Left lobe of liver (tissue), 2 donors: ENCODE data around the gene GRHL1. TPM values are rescaled to one million over a fixed set of nuclear protein-coding genes. Genes with fewer than 3 reads are reported as not detected.

Experiments
- ATAC-seq: fragments of 200-7000 bp; cut with Tn5 transposase; one replicate; pipeline ENCODE4 v1.9.1; 2020; ENCODE audit warnings: mild to moderate bottlenecking, moderate library complexity
- DNase-seq: peaks from one replicate; pipeline ENCODE4 v3.0.0-alpha.2; 2020; ENCODE audit warnings: low spot score
- total RNA-seq: library from RNA; stranded (reverse); gene quantifications from one replicate; pipeline ENCODE4 v1.2.1, GENCODE V29; 2021
- donor health status: DM: no; HTN: no; CAD: no; lungs with moderate emphysema.
- donor health status: DM: no; HTN: yes; CAD: no.

GRHL1 gene
- total RNA-seq, 1 donor from 2014 or later: 4.7 TPM

- ATAC-seq (peak; percentile 63), DNase-seq (no peak)
These were observed 20.4 kb downstream of the GRHL1 start for GRCh38 chr2:9971890-9972289.

DNA sequence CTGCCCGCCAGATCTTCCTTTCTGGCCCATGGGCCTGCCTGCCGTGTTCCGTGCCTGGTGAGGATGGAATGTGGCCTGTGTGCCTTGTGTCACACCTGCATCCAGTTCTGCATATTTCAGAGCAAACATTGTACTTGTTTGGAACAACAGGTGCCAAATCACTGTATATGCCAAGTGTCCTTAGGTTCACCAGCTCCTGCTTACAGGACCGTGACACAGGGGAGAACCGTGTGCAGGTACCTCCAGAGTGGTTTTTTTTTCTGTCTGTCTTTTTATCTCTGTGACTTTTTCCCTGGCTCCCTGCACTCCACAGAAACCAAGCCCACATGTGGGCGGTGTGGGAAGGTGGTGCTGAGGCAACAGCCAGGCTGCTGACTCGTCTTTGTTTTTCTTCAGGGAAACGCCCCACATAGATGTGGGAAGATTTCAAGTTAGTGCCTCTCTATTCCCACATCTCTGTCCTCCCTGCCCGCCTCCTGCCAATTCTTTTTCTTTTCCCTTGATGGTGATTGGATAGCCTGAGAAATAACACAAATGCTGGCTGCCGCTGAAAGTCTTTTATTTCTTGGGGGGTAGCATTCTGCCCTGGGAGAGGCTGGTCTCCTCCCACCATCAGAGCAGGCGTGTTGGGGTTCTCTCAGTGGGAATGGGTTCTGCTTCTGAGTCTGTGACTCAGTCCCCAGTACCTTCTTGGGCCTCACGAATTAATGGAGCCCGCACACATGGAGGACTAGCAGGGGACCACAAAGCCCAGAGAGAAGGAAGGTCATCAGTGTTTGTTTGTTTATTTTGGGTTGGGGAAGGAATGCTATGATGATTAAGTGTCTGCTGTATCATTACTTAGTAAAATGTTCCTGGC, 21.4 kb downstream of the GRHL1 start:
- ATAC-seq (peak; percentile 33), DNase-seq (peak; percentile 27)

- peak; percentile 16 for DNase-seq
- no peak for ATAC-seq
These were observed 22.2 kb downstream of the GRHL1 start for GRCh38 chr2:9973690-9974089.

DNA sequence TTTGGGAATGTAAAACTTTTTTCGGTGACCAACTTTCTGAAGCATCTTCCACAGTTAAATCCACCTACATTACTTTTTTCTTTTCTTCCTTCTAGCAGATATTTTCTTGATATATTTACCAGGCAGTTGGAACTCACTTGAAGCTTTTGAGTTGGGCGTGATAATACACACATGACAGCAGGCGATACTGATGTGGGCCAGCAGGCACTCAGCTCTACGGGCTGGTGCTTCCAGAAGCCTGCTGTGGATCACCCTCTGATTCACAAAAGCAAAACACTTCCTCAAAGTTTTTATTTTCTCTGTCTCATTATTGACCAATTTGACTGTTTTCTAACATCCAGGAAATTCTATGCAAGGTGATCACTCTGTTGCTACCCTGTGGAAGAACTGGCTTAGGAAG, 22.9 kb downstream of the GRHL1 start:
- DNase-seq: peak; percentile 3
- ATAC-seq: no peak

DNA sequence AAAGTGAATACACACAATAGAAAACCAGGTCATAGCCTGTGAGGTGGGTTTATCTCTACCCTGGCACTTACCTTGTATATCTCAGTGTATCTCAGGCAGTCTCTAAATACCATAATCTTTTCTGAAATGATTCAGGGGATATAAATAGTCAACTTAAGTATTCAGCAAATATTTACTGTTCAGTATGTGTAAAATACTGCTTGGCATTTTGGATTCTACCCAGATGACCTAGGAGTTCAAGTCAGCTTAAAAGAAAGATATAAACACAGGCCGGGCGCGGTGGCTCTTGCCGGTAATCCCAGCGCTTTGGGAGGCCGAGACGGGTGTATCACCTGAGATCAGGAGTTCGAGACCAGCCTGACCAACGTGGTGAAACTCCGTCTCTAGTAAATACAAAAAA, 23.8 kb downstream of the GRHL1 start:
- DNase-seq: no peak
- ATAC-seq: no peak

DNA sequence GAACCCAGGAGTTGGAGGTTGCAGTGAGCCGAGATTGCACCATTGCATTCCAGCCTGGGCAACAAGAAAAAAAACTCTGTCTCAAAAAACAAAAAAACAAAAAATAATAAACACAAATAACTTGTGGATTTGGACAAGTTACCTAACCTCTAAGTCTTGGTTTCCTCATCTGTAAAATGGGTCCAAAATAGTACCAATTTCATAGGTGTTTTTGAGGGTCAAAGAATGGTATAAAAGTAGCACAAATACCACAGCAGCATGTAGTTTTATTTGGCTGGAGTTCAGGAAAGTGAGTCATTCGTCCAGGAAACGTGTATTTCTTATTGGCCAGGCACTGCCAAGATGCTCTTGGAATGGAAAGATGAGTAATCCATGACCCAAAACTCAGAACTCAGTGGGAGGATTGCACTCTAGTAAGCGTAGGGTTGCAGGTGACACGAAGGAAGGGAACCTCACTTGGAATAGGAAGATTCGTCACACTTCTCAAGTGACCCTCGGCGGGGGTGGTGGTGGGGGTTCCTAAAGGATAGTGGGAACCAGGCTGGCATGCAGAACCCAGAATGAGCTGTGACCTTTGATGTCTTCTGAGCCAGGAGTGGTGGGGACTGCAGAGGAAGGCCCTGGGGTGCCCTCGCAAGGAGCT, 24.4 kb downstream of the GRHL1 start:
- ATAC-seq: no peak
- no peak for DNase-seq

DNA sequence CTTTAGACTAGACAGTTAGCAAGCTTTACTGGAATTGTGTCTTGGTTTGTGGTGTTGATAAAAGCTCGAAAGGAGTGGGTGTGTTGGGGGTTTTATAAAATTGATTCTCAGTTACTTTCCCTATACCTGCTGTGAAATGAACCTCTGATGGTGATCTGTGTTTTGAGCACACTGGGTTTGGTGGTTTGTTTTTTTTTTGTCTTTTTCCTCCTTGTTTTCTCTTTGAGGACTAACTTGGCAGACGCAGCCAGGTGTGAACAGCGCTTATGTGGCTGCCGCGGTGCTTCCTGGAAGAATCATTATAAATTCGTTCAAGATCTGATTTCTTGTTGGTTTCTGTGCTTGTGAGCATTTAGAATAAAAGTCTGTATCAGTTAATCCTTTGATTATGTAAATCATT, 28.5 kb downstream of the GRHL1 start:
- ATAC-seq (no peak), DNase-seq (no peak)

DNA sequence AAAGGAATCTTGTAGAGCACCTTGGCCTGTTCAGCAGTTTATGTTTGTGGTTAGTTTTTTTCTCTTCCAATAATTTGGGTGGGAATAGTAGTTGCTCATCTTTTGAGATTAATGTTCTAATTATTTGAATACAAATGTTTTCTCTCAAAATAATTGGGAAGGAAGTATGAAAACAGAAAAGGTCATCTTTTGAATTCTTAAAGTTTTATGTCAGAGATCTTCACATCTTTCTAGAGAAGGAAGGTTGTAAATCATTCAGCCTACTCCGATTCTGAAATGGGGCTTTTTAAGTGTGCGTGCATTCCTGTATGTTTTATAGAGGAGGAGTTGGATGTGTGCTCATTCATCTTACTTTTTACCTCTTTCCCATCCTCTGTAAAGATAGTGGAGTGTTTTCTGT, 29.0 kb downstream of the GRHL1 start:
- ATAC-seq (no peak), DNase-seq (no peak)

DNA sequence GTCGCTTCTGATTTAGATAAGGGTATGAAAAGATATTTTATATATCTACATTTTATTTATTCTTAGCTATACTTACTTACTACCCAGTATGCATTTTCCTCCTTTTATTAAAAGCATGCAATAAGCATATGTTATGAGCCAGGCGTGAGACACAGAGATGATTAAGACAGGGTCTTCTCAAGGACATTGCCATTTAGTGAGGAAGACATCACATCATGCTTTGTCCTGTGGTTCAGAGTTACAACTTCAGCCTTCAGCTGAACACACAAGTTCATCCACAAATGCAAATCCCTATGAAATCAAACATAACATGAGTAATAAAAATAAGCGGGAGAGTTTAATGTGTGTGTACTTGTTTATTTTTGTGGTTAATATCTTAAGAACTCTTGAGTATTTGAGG, 30.2 kb downstream of the GRHL1 start:
- no peak for DNase-seq
- ATAC-seq: no peak

DNA sequence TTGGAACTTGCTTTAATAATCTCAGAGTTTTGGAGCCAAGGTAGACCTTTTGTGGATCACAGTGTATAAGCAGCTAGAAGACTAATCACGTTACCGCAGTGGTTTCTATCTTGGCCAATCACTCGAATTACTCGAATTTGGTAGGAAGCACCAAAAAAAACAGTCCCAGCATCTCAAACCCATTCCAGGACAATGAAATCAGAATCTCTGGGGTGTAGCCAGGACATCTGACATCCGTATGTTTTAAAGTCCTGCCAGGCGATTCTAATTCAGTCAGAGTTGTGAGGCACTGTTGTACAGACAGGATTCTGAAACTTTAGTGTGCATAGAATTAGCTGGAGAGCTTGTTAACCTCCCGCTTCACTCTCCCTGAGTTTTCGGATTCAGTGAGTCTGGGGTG, 30.8 kb downstream of the GRHL1 start:
- ATAC-seq (no peak), DNase-seq (no peak)

GRCh38 chr2:9982891-9983290, 31.4 kb downstream of the GRHL1 start:
- ATAC-seq (no peak), DNase-seq (no peak)

DNA sequence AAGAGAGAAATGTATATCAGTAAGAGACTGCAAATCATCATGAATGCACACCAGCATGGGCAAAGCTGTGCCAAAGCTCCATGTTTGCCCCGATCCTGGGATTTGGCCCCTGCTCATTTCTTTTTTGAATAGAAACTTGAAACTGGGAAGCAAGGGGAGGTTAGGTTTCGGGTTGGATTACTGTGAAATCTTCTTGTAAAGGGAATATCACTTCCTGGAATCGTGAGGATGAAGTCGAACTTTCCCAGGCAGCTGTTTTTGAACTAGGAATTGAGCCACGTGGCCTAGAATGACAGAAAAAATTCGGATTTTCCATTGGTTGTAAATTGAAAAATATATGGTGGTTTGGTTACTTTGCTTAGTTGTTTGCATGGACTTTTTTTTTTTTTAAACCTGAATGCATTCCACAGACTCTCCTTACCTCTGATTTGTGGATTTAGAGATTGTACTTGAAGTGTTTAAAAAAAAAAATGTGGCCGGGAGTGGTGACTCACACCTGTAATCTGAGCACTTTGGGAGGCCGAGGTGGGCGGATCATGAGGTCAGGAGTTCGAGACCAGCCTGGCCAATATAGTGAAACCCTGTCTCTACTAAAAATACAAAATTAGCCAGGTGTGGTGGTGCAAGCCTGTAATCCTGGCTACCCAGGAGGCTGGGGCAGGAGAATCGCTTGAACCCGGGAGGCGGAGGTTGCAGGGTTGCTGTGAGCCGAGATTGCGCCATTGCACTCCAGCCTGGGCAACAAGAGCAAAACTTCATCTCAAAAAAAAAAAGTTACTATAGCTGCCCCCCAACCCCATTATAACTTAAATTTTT, 32.1 kb downstream of the GRHL1 start:
- peak; percentile 27 for ATAC-seq
- no peak for DNase-seq

GRCh38 chr2:9984217-9984739, 32.8 kb downstream of the GRHL1 start:
- DNase-seq (no peak), ATAC-seq (peak; percentile 90)

- DNase-seq: no peak
- ATAC-seq: peak; percentile 68
These were observed 33.5 kb downstream of the GRHL1 start for GRCh38 chr2:9984871-9985480.

GRCh38 chr2:9985531-9986328, 34.2 kb downstream of the GRHL1 start:
- ATAC-seq: no peak

GRCh38 chr2:9988320-9988719, 36.8 kb downstream of the GRHL1 start:
- ATAC-seq (no peak), DNase-seq (no peak)

More at GRCh38 chr2:9985531-9986328, 34.2 kb downstream of the GRHL1 start:
- no peak for DNase-seq

DNA sequence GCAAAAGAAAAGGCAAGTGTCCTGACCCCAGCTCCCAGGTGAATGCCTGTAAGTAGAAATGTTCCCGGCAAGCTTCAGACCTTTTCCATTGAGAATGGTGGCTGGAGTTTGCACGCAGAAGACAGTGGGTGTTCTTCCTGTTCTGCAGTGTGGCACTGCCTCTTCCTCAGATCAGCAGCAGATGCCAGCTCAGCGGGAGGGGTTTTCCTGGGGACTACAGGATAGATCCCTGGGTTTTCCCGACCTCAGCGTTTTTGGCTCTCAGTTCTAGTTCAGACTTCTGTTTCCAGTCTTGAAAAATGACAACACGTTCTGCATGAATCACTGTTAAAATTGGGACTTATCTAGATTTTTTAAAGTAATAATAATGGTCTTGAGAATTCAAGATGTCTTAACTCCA, 39.2 kb downstream of the GRHL1 start:
- ATAC-seq: peak; percentile 37
- no peak for DNase-seq

DNA sequence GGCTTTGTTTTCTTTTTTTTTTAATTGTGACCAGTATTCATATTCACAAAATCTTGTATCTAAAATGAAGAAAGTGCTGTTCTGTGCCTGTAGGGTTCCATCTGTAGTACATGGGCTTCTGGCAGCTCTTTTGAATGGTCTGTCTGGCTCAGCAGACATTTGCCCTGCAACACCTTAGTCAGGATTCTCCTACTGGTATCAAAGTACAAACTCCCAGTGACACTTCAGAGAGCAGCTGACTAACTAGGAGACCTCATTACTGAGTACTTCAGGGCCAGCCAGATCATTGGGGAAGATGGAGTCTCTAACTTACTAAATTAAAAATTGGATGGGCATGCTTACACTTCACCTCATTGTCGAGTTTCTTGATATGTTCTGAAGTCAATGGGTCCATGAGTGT, 39.7 kb downstream of the GRHL1 start:
- ATAC-seq: peak; percentile 88
- no peak for DNase-seq

DNA sequence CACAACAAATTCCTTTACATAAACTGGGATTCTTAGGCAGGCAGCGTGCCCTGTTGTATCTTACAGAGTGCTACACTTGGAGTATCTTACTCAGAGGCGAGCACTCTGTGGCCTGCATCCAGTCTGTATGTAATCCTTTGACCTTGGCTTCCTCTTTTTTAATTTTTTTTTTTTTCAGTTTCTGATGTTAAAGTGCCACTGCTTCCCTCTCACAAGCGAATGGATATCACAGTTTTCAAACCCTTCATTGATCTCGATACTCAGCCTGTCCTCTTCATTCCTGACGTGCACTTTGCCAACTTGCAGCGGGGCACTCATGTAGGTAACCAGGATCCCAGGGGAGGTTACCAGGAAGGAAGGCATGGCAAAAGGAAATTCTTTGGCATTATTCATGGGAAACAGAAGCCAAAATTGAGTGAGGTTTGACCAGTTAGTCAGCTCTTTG, 40.4 kb downstream of the GRHL1 start:
- DNase-seq: no peak
- ATAC-seq: peak; percentile 52
